GM12873 (cell line): ENCODE results near the gene TPP2.

Source experiments
- TF ChIP-seq, protein P1 (sequence below): IDR thresholded peaks from 2 replicates; pipeline ENCODE4 v1.5.1; 2012; ENCODE audit warnings: low read depth, mild to moderate bottlenecking, moderate library complexity, low read length, control low read depth; ENCODE audit not compliant: insufficient read depth; ENCODE audit errors: missing control alignments

Gene TPP2

DNA sequence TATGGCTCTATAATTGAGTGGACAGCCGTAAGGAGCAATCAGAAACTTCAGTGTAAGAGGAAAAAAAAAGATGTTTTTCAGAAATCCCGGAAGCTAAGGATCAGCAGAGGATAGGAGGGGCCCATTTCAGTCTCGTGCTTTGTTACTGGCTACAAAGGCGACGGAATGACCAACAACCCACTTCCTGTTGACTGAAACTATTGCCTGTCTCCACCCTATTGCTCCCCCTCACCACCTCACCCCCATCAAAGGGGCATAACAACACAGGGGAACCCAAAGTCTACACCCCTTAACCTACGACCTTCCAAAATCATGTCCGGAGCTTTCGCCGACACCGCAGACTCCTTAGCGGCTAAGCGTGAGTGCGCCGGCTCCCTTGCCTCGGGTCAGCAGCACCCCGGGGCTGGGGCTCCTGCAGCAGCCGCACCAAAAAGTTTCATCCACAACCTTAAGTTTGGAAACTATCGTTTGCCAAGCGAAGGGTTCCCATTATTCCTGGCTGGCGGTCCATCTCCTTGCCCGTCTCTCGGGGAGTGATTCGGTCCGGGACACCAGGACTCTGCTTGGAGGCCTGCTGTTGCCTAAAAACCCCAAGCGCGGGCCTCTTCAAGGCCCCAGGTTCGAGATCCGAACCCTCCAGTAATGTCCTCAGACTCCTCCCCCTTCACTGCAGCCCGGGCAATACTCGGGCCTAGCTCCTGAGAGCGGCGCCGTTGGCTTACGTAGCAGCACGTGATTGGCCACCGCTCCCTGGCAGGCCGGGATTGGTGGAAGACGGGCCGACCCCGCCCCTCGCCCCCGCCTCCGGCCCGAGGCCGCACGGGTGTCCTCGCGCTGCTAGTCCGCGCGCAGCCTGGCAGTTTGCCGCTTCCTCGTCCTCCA, at the start of gene TPP2:
TPP2 (plus strand) TSS at position 840 of the 882 bp plus-strand sequence. CDS start 53 bp downstream, outside the sequence.
- TF ChIP-seq, protein P1, sequence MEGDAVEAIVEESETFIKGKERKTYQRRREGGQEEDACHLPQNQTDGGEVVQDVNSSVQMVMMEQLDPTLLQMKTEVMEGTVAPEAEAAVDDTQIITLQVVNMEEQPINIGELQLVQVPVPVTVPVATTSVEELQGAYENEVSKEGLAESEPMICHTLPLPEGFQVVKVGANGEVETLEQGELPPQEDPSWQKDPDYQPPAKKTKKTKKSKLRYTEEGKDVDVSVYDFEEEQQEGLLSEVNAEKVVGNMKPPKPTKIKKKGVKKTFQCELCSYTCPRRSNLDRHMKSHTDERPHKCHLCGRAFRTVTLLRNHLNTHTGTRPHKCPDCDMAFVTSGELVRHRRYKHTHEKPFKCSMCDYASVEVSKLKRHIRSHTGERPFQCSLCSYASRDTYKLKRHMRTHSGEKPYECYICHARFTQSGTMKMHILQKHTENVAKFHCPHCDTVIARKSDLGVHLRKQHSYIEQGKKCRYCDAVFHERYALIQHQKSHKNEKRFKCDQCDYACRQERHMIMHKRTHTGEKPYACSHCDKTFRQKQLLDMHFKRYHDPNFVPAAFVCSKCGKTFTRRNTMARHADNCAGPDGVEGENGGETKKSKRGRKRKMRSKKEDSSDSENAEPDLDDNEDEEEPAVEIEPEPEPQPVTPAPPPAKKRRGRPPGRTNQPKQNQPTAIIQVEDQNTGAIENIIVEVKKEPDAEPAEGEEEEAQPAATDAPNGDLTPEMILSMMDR: no peak

DNA sequence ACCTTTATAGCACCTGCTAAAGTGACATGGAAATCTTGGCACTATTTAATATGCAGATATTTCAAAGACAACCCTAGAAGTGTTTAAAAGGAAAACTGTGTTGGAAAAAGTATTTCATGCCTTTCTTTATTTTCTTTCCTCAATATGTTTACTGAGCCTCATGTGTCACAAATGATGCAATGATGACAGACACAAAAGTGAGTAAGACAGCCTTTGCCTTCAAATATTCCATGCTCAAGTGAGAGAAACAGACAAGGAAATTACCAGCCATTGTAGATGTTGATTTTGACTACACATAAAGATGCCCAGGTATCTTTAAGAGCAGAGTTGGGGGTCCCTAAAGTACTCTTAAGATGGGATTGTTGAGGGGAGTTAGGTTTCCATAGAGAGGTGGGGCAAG, 48.0 kb upstream of the TPP2 start:
- TF ChIP-seq, protein P1: no peak

DNA sequence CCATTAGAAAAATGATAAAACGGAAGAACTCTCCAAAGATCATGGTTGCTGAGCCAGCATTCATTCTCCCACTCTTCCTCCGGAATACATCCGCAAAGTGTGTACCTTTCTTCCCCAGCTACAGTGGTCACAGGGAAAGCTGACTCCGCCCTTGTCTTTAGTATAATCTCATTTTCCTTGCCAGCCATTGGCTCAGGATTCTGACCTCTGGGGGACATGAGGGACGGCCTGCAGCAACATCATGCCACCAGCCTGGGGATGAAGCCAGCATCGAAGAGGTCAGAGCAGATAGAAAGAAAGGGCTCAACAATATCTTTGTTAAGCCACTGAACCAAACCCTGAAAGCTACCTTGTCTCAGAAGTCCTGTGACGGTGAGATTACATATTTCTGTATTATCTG, 46.3 kb upstream of the TPP2 start:
- TF ChIP-seq, protein P1: no peak

DNA sequence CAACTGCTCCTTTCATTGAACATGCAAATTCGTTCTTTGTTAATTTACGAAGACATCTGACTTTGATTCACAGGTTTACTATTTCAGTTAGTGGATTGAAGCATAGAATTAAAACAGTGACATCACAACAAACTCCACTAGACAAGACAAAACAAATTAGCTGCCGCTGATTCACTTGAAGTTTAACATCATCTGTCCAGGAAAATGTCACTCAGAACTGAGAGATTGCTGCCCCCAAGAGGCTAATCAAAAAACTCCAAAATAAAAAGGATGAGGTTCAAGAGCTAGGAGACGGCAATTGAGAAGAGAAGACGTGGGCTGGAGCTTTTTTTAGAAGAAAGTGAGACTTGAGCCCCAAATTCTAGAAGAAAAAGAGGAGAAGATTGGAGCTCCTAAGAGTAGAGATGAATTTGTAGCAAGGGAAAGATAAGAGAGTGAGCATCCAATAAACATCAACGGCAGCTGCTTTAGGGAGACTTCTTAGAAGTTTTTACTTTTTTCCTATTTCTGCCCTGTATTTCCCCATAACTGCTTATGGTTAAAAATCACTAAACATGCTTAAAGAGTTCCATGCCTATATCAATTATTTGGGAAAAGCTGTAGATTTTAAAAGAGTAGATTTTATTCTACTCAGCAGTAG, 40.8 kb upstream of the TPP2 start:
- TF ChIP-seq, protein P1: peak; percentile 53

DNA sequence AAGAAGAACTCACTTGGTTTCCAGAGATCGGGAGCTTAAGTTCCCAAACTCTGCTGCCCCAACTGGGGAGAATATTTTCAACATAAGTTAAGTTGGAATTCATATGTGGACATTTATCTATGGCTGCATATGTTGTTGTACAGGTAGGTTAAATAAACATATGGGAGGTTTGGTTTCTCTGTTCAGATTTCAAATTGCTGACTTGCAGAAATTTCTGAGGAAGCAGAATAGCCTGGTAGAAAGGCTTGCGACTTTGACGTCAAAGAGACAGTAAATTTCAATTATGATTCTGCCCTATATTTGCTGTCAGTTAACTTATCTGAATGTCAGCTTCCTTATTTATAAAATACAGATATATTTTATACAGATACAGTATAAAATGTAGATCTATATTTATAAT, 40.0 kb upstream of the TPP2 start:
- TF ChIP-seq, protein P1: no peak

DNA sequence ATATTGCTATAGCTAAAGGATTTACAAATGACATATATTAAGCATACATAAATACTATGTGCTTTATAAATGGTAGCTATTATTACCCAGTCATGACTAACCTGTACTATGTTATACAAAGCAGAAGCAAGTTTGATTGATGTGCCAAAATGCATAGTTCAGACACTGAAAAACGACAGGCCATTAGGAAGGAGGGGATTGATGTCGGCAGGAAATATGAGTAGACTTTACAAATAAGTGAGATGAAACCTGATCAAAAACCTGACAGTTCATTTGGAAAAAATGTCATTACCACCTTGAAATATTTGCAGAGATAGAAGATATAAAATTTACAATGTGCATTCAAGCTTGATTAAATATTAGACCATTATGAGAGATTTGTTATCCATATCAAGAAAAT, 38.8 kb upstream of the TPP2 start:
- TF ChIP-seq, protein P1: no peak

DNA sequence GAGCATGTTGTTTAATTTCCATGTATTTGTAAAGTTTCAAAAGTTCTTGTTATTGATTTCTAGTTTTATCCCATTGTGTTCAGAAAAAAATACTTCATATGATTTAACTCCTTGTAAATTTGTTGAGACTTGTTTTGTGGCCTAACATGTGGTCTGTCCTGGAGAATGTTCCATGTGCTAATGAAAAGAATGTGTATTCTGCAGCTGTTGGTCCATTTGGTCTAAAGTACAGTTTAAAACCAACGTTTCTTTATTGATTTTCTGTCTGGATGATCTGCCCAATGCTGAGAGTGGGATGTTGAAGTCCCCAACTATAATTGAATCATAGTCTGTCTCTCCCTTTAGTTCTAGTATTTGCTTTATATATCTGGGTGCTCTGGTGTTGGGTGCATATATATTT, 34.9 kb upstream of the TPP2 start:
- TF ChIP-seq, protein P1: no peak
